Measurements from ENCODE around the gene CEP44. TPM values are rescaled to one million over a fixed set of nuclear protein-coding genes. Genes with fewer than 3 reads are reported as not detected.
A peak's percentile ranks its signal among the peaks of the same experiment; 100 is the strongest.

CEP44 gene
- total RNA-seq, 1 experiment from 2014 or later = 8.4 TPM

DNA sequence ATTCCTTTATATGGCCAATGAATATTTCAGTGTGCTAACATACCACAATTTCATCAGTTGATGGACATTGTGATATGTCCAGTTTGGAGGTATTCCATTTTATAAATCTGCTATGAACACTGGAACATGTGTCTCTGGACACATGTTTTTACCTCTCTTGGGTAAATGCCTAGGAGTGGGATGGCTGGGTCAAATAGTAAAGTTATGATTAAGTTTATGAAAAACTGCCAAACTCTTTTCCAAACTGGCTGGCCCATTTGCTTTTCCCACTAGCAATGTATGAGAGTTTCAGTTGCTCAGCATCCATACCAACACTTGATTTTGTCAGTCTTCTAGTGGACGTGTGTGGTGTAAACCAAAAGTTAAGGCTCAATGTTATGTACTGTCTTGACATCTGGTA, 40.5 kb downstream of the CEP44 start:
- no peaks in the 10 kb centered on the region for H3K79me2 ChIP-seq (ENCODE audit: low read length)
- H3K27ac ChIP-seq (ENCODE audit: low read length) = no peak overlapping the region
- TF ChIP-seq, protein P1, sequence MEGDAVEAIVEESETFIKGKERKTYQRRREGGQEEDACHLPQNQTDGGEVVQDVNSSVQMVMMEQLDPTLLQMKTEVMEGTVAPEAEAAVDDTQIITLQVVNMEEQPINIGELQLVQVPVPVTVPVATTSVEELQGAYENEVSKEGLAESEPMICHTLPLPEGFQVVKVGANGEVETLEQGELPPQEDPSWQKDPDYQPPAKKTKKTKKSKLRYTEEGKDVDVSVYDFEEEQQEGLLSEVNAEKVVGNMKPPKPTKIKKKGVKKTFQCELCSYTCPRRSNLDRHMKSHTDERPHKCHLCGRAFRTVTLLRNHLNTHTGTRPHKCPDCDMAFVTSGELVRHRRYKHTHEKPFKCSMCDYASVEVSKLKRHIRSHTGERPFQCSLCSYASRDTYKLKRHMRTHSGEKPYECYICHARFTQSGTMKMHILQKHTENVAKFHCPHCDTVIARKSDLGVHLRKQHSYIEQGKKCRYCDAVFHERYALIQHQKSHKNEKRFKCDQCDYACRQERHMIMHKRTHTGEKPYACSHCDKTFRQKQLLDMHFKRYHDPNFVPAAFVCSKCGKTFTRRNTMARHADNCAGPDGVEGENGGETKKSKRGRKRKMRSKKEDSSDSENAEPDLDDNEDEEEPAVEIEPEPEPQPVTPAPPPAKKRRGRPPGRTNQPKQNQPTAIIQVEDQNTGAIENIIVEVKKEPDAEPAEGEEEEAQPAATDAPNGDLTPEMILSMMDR (conservative IDR thresholded peaks at IDR 0.05; ENCODE audit: low read depth, low read length) = no peak
- TF ChIP-seq EZH2phosphoT487 (IDR thresholded peaks at IDR 0.05; ENCODE audit: borderline replicate concordance, low read length) = no peak
- TF ChIP-seq EZH2 (IDR thresholded peaks at IDR 0.05; ENCODE audit: low read length, unreplicated experiment) = no peak
- ATAC-seq (no peak), DNase-seq (no peak)
- CTCF ChIA-PET = no interaction called here
- no peaks in the 10 kb centered on the region for H3K9me3 ChIP-seq (ENCODE audit: low read length)
- no peaks in the 10 kb centered on the region for H3K4me1 ChIP-seq (ENCODE audit: insufficient read depth, low read length)
- no peaks in the 10 kb centered on the region for H3K9me2 ChIP-seq (replicated peaks; ENCODE audit: low read length)
- POLR2A ChIA-PET (ENCODE audit: unreplicated experiment) = no interaction called here
- H3K4me3 ChIP-seq (ENCODE audit: low read length) = no peak overlapping the region
- H3K9ac ChIP-seq (ENCODE audit: low read length) = no peak overlapping the region
- intact Hi-C loops (cut with micrococcal nuclease) = no loop called here
- no peak overlapping the region for H2AFZ ChIP-seq (ENCODE audit: low read length)
- H3K36me3 ChIP-seq (ENCODE audit: low read depth, low read length) = no peaks in the 10 kb centered on the region; the same call in 1 of the 2 replicates
- H3F3A ChIP-seq (ENCODE audit: low read length, unreplicated experiment) = no peaks in the 10 kb centered on the region
- H3K4me2 ChIP-seq (ENCODE audit: low read length) = no peak overlapping the region
- H3K27me3 ChIP-seq (ENCODE audit: low read length) = no peaks in the 10 kb centered on the region
- BruUV-seq (replicated peaks) = no TSS peak
- no peaks in the 10 kb centered on the region for H4K20me1 ChIP-seq (ENCODE audit: low read length)

DNA sequence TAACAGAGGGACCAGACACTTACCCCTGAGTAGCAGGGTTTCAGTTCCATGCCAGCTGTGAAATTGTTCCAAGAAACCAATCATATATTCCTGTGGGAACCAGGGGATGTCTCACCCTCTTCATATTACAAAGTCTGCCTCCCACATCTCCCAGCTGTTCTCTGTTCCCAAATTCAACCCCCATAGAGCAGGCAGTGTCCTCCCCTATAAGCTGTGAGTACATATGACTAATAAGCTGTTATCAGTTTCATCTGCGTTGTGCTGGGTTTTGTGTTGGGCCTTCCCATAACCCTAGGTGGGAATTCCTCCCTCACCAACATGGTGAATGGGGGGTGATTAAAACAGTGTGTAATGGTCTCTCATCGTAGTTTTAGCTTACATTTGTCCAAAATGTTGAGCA, 41.0 kb downstream of the CEP44 start:
- no peaks in the 10 kb centered on the region for H3K9me3 ChIP-seq (ENCODE audit: low read length)
- H3K4me2 ChIP-seq (ENCODE audit: low read length) = no peak overlapping the region
- H3K4me3 ChIP-seq (ENCODE audit: low read length) = no peak overlapping the region
- ChIA-PET CTCF (no interaction called here), POLR2A (ENCODE audit: unreplicated experiment) (no interaction called here)
- TF ChIP-seq, protein P1 (conservative IDR thresholded peaks at IDR 0.05; ENCODE audit: low read depth, low read length) = no peak
- no peak for TF ChIP-seq EZH2 (IDR thresholded peaks at IDR 0.05; ENCODE audit: low read length, unreplicated experiment)
- no peak for TF ChIP-seq EZH2phosphoT487 (IDR thresholded peaks at IDR 0.05; ENCODE audit: borderline replicate concordance, low read length)
- no peak overlapping the region for H3K27ac ChIP-seq (ENCODE audit: low read length)
- H4K20me1 ChIP-seq (ENCODE audit: low read length) = no peaks in the 10 kb centered on the region
- no peak overlapping the region for H2AFZ ChIP-seq (ENCODE audit: low read length)
- no peaks in the 10 kb centered on the region for H3K27me3 ChIP-seq (ENCODE audit: low read length)
- ATAC-seq (no peak), DNase-seq (peak; percentile 14)
- H3K9ac ChIP-seq (ENCODE audit: low read length) = no peak overlapping the region
- no peaks in the 10 kb centered on the region for H3F3A ChIP-seq (ENCODE audit: low read length, unreplicated experiment)
- H3K79me2 ChIP-seq (ENCODE audit: low read length) = no peaks in the 10 kb centered on the region
- H3K9me2 ChIP-seq (replicated peaks; ENCODE audit: low read length) = no peaks in the 10 kb centered on the region
- H3K36me3 ChIP-seq (ENCODE audit: low read depth, low read length) = no peaks in the 10 kb centered on the region
- intact Hi-C loops (cut with micrococcal nuclease) = no loop called here
- no TSS peak for BruUV-seq (replicated peaks)
- H3K4me1 ChIP-seq (ENCODE audit: insufficient read depth, low read length) = no peaks in the 10 kb centered on the region

DNA sequence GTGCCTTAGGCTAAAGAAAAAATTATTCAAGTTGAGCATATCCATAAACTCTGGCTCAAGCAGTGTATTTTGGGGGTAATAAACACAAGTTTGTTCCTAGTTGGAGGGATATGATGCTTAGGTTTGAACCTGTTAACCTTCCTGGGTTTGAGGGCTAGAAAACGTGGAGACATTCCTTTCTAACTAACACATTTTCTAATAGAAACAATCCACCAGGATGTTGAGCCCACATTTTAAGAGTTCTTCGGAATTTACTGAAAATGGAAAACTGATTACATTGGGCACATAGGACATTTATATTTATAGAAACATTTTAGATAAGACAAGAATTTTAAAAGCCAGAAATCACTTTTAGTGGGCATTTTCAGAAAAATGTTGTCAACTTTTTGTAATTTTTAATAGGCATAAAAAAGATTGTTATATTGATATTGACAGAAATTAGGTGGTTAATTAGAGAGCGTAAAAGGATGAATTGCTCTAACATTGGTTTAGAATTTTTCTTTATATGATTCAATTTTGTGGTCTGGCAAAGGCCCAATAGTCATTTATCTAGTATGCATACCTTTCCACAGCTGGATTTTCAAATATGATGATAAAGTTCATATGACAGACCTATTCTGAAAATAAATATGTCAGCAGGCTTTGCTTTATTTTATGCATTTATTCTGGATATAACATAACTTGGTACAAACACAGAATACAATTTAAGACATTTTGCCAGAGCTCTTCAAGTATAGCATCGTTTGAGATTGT, 49.2 kb downstream of the CEP44 start:
- Histone ChIP-seq H3K36me3 (ENCODE audit: low read depth, low read length) (no peaks in the 10 kb centered on the region), H3K9ac (ENCODE audit: low read length) (no peak overlapping the region), H4K20me1 (ENCODE audit: low read length) (no peaks in the 10 kb centered on the region), H3K79me2 (ENCODE audit: low read length) (no peaks in the 10 kb centered on the region), H3F3A (ENCODE audit: low read length, unreplicated experiment) (no peaks in the 10 kb centered on the region), H3K27ac (ENCODE audit: low read length) (no peak overlapping the region), H3K4me3 (ENCODE audit: low read length) (no peak overlapping the region), H3K27me3 (ENCODE audit: low read length) (no peaks in the 10 kb centered on the region), H3K4me1 (ENCODE audit: insufficient read depth, low read length) (peaks cover 14% of the 10 kb centered on the region), H3K9me3 (ENCODE audit: low read length) (no peaks in the 10 kb centered on the region), H3K4me2 (ENCODE audit: low read length) (no peak overlapping the region), H2AFZ (ENCODE audit: low read length) (no peak overlapping the region), H3K9me2 (replicated peaks; ENCODE audit: low read length) (no peaks in the 10 kb centered on the region)
- ATAC-seq (no peak), DNase-seq (peak; percentile 66)
- ChIA-PET CTCF (no interaction called here), POLR2A (ENCODE audit: unreplicated experiment) (no interaction called here)
- intact Hi-C loops (cut with micrococcal nuclease) = no loop called here
- no TSS peak for BruUV-seq (replicated peaks)
- TF ChIP-seq EZH2 (IDR thresholded peaks at IDR 0.05; ENCODE audit: low read length, unreplicated experiment) (no peak), EZH2phosphoT487 (IDR thresholded peaks at IDR 0.05; ENCODE audit: borderline replicate concordance, low read length) (no peak)
- TF ChIP-seq, protein P1 (conservative IDR thresholded peaks at IDR 0.05; ENCODE audit: low read depth, low read length) = no peak
